Vagina (tissue), 2 donors: ENCODE results near the gene USP8. TPM values are rescaled to one million over a fixed set of nuclear protein-coding genes. Genes with fewer than 3 reads are reported as not detected.

Source experiments
- DNase-seq, 2 donors: peaks; one replicate each; pipeline ENCODE4 v3.0.0-alpha.2; 2017; ENCODE audit errors: extremely low spot score in 2 of 2
- H3K27ac ChIP-seq: fragments of 200-600 bp; sonication (generic); one replicate; pipeline ENCODE4 v1.5.1; 2019
- H3K27me3 ChIP-seq: fragments of 200-600 bp; sonication (generic); one replicate; pipeline ENCODE4 v1.5.1; 2019
- H3K36me3 ChIP-seq, 2 donors: fragments of 200-600 bp; sonication (generic); one replicate each; pipeline ENCODE4 v1.5.1; 2017 to 2019
- H3K4me1 ChIP-seq: fragments of 200-600 bp; sonication (generic); one replicate; pipeline ENCODE4 v1.5.1; 2019
- H3K4me3 ChIP-seq, 2 donors: fragments of 200-600 bp; sonication (generic); 1 replicate in 1 of 2; 2 replicates in 1 of 2; pipeline ENCODE4 v1.5.1; 2016 to 2019
- H3K9me3 ChIP-seq: fragments of 200-600 bp; sonication (generic); one replicate; pipeline ENCODE4 v1.5.1; 2019
- CTCF ChIP-seq, 3 experiments: fragments of 450-650 bp in 2 of 3; fragments of 200-600 bp in 1 of 3; sonication (generic) in 1 of 3; IDR thresholded peaks; one replicate each; pipeline ENCODE4 v1.5.1; 2017 to 2019; ENCODE audit warnings: antibody characterized with exemption in 3 of 3, mild to moderate bottlenecking in 2 of 3, moderate library complexity in 2 of 3
- POLR2A ChIP-seq, 2 donors: fragments of 450-650 bp; IDR thresholded peaks; one replicate each; pipeline ENCODE4 v1.6.1; 2017; ENCODE audit warnings: antibody characterized with exemption in 2 of 2, mild to moderate bottlenecking in 2 of 2, moderate library complexity in 2 of 2
- POLR2AphosphoS5 ChIP-seq, 2 donors: sonication (generic); formaldehyde crosslinking; IDR thresholded peaks; one replicate each; pipeline ENCODE4 v1.9.0; 2017; ENCODE audit warnings: antibody characterized with exemption in 2 of 2, mild to moderate bottlenecking in 2 of 2, low read depth in 1 of 2; ENCODE audit not compliant: insufficient read depth in 1 of 2
- intact Hi-C: fragments of 100-400 bp; cut with DNase I; formaldehyde crosslinking; loops from one replicate; pipeline ENCODE4 v1.15.1; 2023
- total RNA-seq: library from RNA; depleted of rRNA; stranded (reverse); fragments of >200 nt; gene quantifications from one replicate; pipeline ENCODE4 v1.2.3, GENCODE V29; 2016

The USP8 gene
- total RNA-seq, 1 donor from 2014 or later = 33.9 TPM

- no peak for TF ChIP-seq CTCF (IDR thresholded peaks at IDR 0.05)
- no peak for TF ChIP-seq POLR2AphosphoS5 (IDR thresholded peaks at IDR 0.05; ENCODE audit: insufficient read depth in 1 of 2, low read depth in 1 of 2)
- no peak for TF ChIP-seq POLR2A (IDR thresholded peaks at IDR 0.05)
- intact Hi-C loops = loop anchor here (10.0 kb wide), 1 partner anchor 72 kb away; the partner anchor contains the start of gene GABPB1
- H3K4me1 ChIP-seq = peaks cover 49% of the 10 kb centered on the region
Observed at GRCh38 chr15:50426428-50426827, 2.2 kb downstream of the USP8 start.

GRCh38 chr15:50431204-50431603 is 7.0 kb downstream of the USP8 start:
- Histone ChIP-seq H3K9me3 (no peaks in the 10 kb centered on the region), H3K4me3 (no peak overlapping the region), H3K27me3 (no peaks in the 10 kb centered on the region), H3K36me3 (no peaks in the 10 kb centered on the region), H3K27ac (no peak overlapping the region), H3K4me1 (peaks cover 30% of the 10 kb centered on the region)
- TF ChIP-seq POLR2AphosphoS5 (IDR thresholded peaks at IDR 0.05; ENCODE audit: insufficient read depth in 1 of 2, low read depth in 1 of 2) (no peak), CTCF (IDR thresholded peaks at IDR 0.05) (no peak), POLR2A (IDR thresholded peaks at IDR 0.05) (no peak)
- DNase-seq = no peak
- intact Hi-C loops = no loop called here

More at GRCh38 chr15:50426428-50426827, 2.2 kb downstream of the USP8 start:
- DNase-seq = no peak
- Histone ChIP-seq H3K27me3 (no peaks in the 10 kb centered on the region), H3K27ac (no peak overlapping the region), H3K4me3 (no peak overlapping the region), H3K9me3 (no peaks in the 10 kb centered on the region), H3K36me3 (no peaks in the 10 kb centered on the region)

GRCh38 chr15:50432230-50432629 is 8.0 kb downstream of the USP8 start:
- Histone ChIP-seq H3K4me1 (peaks cover 24% of the 10 kb centered on the region), H3K4me3 (no peak overlapping the region), H3K36me3 (no peaks in the 10 kb centered on the region), H3K27me3 (no peaks in the 10 kb centered on the region), H3K27ac (no peak overlapping the region), H3K9me3 (no peaks in the 10 kb centered on the region)
- intact Hi-C loops = no loop called here
- TF ChIP-seq POLR2AphosphoS5 (IDR thresholded peaks at IDR 0.05; ENCODE audit: insufficient read depth in 1 of 2, low read depth in 1 of 2) (no peak), POLR2A (IDR thresholded peaks at IDR 0.05) (no peak), CTCF (IDR thresholded peaks at IDR 0.05) (no peak)
- no peak for DNase-seq

GRCh38 chr15:50435772-50436171 is 11.6 kb downstream of the USP8 start:
- no peak for DNase-seq
- Histone ChIP-seq H3K27ac (no peak overlapping the region), H3K9me3 (no peaks in the 10 kb centered on the region), H3K4me1 (peaks cover 1% of the 10 kb centered on the region), H3K4me3 (no peak overlapping the region), H3K27me3 (no peaks in the 10 kb centered on the region), H3K36me3 (peaks cover 0 to 16% of the 10 kb centered on the region in 2 donors)
- TF ChIP-seq CTCF (IDR thresholded peaks at IDR 0.05) (no peak), POLR2AphosphoS5 (IDR thresholded peaks at IDR 0.05; ENCODE audit: insufficient read depth in 1 of 2, low read depth in 1 of 2) (no peak), POLR2A (IDR thresholded peaks at IDR 0.05) (no peak)
- intact Hi-C loops = no loop called here

- H3K36me3 ChIP-seq = peaks cover 0 to 28% of the 10 kb centered on the region in 2 donors
- DNase-seq = no peak
- TF ChIP-seq POLR2AphosphoS5 (IDR thresholded peaks at IDR 0.05; ENCODE audit: insufficient read depth in 1 of 2, low read depth in 1 of 2) (no peak), CTCF (IDR thresholded peaks at IDR 0.05) (no peak), POLR2A (IDR thresholded peaks at IDR 0.05) (no peak)
Observed at GRCh38 chr15:50438251-50438650, 14.0 kb downstream of the USP8 start.

More at GRCh38 chr15:50438251-50438650, 14.0 kb downstream of the USP8 start:
- Histone ChIP-seq H3K27ac (no peak overlapping the region), H3K9me3 (no peaks in the 10 kb centered on the region), H3K4me1 (no peaks in the 10 kb centered on the region), H3K4me3 (no peak overlapping the region), H3K27me3 (no peaks in the 10 kb centered on the region)
- intact Hi-C loops = no loop called here
